T-helper 1 cell treated with Interleukin-12 subunit alpha and Interleukin-12 subunit beta and Interleukin-4 antibody, amounts not matched to agents 30 μg/mL and 1 μg/mL, for 36 hours (primary cell): ENCODE measurements around the gene MOCOS.

Source experiments
- H3K27ac Mint-ChIP-seq: one replicate; pipeline ENCODE4 v1.8.0; 2021; ENCODE audit warnings: mild to moderate bottlenecking, mixed read lengths
- H3K27me3 Mint-ChIP-seq: one replicate; pipeline ENCODE4 v1.8.0; 2021; ENCODE audit warnings: low read depth, mixed read lengths
- H3K36me3 Mint-ChIP-seq: one replicate; pipeline ENCODE4 v1.8.0; 2021; ENCODE audit warnings: low read depth, mixed read lengths
- H3K4me1 Mint-ChIP-seq: one replicate; pipeline ENCODE4 v1.8.0; 2021; ENCODE audit warnings: low read depth, mixed read lengths
- H3K4me3 Mint-ChIP-seq: one replicate; pipeline ENCODE4 v1.8.0; 2021; ENCODE audit warnings: mild to moderate bottlenecking, moderate library complexity, mixed read lengths
- H3K9me3 Mint-ChIP-seq: one replicate; pipeline ENCODE4 v1.8.0; 2021; ENCODE audit warnings: mixed read lengths

The MOCOS gene

GRCh38 chr18:36186461-36187192 lies 670 bp upstream of the MOCOS start:
- peak overlapping the region; percentile 79 for H3K4me3 Mint-ChIP-seq
- no peaks in the 10 kb centered on the region for H3K36me3 Mint-ChIP-seq
- H3K4me1 Mint-ChIP-seq, result peaks cover 8% of the 10 kb centered on the region
- H3K9me3 Mint-ChIP-seq, result no peaks in the 10 kb centered on the region
- no peak overlapping the region for H3K27ac Mint-ChIP-seq
- H3K27me3 Mint-ChIP-seq, result peaks cover 31% of the 10 kb centered on the region

- H3K4me1 Mint-ChIP-seq, result peaks cover 8% of the 10 kb centered on the region
- H3K27ac Mint-ChIP-seq, result no peak overlapping the region
- H3K36me3 Mint-ChIP-seq, result no peaks in the 10 kb centered on the region
These were observed 777 bp downstream of the MOCOS start for GRCh38 chr18:36187826-36188721.

GRCh38 chr18:36188916-36189315 lies 1.6 kb downstream of the MOCOS start:
- Mint-ChIP-seq H3K9me3 (no peaks in the 10 kb centered on the region), H3K4me3 (peak overlapping the region; percentile 70), H3K4me1 (peaks cover 8% of the 10 kb centered on the region), H3K36me3 (no peaks in the 10 kb centered on the region), H3K27me3 (peaks cover 41% of the 10 kb centered on the region), H3K27ac (no peak overlapping the region)

More at GRCh38 chr18:36187826-36188721, 777 bp downstream of the MOCOS start:
- Mint-ChIP-seq H3K9me3 (no peaks in the 10 kb centered on the region), H3K4me3 (peak overlapping the region; percentile 70), H3K27me3 (peaks cover 39% of the 10 kb centered on the region)

GRCh38 chr18:36189486-36189885 lies 2.2 kb downstream of the MOCOS start:
- H3K4me1 Mint-ChIP-seq, result peaks cover 8% of the 10 kb centered on the region
- H3K36me3 Mint-ChIP-seq, result no peaks in the 10 kb centered on the region
- H3K4me3 Mint-ChIP-seq, result peak overlapping the region; percentile 70

GRCh38 chr18:36191286-36191685 lies 4.0 kb downstream of the MOCOS start:
- Mint-ChIP-seq H3K4me1 (peaks cover 8% of the 10 kb centered on the region), H3K4me3 (no peak overlapping the region), H3K36me3 (no peaks in the 10 kb centered on the region), H3K9me3 (no peaks in the 10 kb centered on the region), H3K27ac (no peak overlapping the region), H3K27me3 (peaks cover 39% of the 10 kb centered on the region)

More at GRCh38 chr18:36189486-36189885, 2.2 kb downstream of the MOCOS start:
- Mint-ChIP-seq H3K9me3 (no peaks in the 10 kb centered on the region), H3K27ac (no peak overlapping the region), H3K27me3 (peaks cover 43% of the 10 kb centered on the region)

GRCh38 chr18:36191711-36192110 lies 4.4 kb downstream of the MOCOS start:
- H3K36me3 Mint-ChIP-seq, result no peaks in the 10 kb centered on the region
- peaks cover 39% of the 10 kb centered on the region for H3K27me3 Mint-ChIP-seq

GRCh38 chr18:36194600-36195315 lies 7.5 kb downstream of the MOCOS start:
- Mint-ChIP-seq H3K4me3 (no peak overlapping the region), H3K9me3 (no peaks in the 10 kb centered on the region), H3K27me3 (peaks cover 20% of the 10 kb centered on the region), H3K36me3 (no peaks in the 10 kb centered on the region), H3K4me1 (peaks cover 2% of the 10 kb centered on the region), H3K27ac (no peak overlapping the region)

More at GRCh38 chr18:36191711-36192110, 4.4 kb downstream of the MOCOS start:
- Mint-ChIP-seq H3K9me3 (no peaks in the 10 kb centered on the region), H3K27ac (no peak overlapping the region), H3K4me3 (no peak overlapping the region), H3K4me1 (peaks cover 8% of the 10 kb centered on the region)

- no peaks in the 10 kb centered on the region for H3K36me3 Mint-ChIP-seq
- no peak overlapping the region for H3K4me3 Mint-ChIP-seq
- peaks cover 2% of the 10 kb centered on the region for H3K4me1 Mint-ChIP-seq
- H3K27me3 Mint-ChIP-seq, result peaks cover 17% of the 10 kb centered on the region
- H3K9me3 Mint-ChIP-seq, result no peaks in the 10 kb centered on the region
- H3K27ac Mint-ChIP-seq, result no peak overlapping the region
These were observed 8.3 kb downstream of the MOCOS start for GRCh38 chr18:36195427-36196122.

GRCh38 chr18:36196238-36196995 lies 9.1 kb downstream of the MOCOS start:
- no peaks in the 10 kb centered on the region for H3K36me3 Mint-ChIP-seq
- peaks cover 2% of the 10 kb centered on the region for H3K4me1 Mint-ChIP-seq
- H3K27me3 Mint-ChIP-seq, result peaks cover 12% of the 10 kb centered on the region
- H3K4me3 Mint-ChIP-seq, result no peak overlapping the region
- no peaks in the 10 kb centered on the region for H3K9me3 Mint-ChIP-seq
- no peak overlapping the region for H3K27ac Mint-ChIP-seq

- no peaks in the 10 kb centered on the region for H3K9me3 Mint-ChIP-seq
These were observed 10.3 kb downstream of the MOCOS start for GRCh38 chr18:36197511-36198166.

GRCh38 chr18:36199691-36200295 lies 12.5 kb downstream of the MOCOS start:
- Mint-ChIP-seq H3K4me3 (no peak overlapping the region), H3K27ac (no peak overlapping the region), H3K27me3 (peaks cover 5% of the 10 kb centered on the region), H3K9me3 (no peaks in the 10 kb centered on the region), H3K4me1 (peaks cover 2% of the 10 kb centered on the region), H3K36me3 (no peaks in the 10 kb centered on the region)

More at GRCh38 chr18:36197511-36198166, 10.3 kb downstream of the MOCOS start:
- no peaks in the 10 kb centered on the region for H3K36me3 Mint-ChIP-seq
- no peak overlapping the region for H3K4me3 Mint-ChIP-seq
- H3K27ac Mint-ChIP-seq, result no peak overlapping the region
- H3K27me3 Mint-ChIP-seq, result peaks cover 9% of the 10 kb centered on the region
- peaks cover 2% of the 10 kb centered on the region for H3K4me1 Mint-ChIP-seq

GRCh38 chr18:36200354-36200771 lies 13.1 kb downstream of the MOCOS start:
- no peak overlapping the region for H3K4me3 Mint-ChIP-seq
- H3K4me1 Mint-ChIP-seq, result peaks cover 2% of the 10 kb centered on the region
- H3K27ac Mint-ChIP-seq, result no peak overlapping the region
- H3K27me3 Mint-ChIP-seq, result peaks cover 5% of the 10 kb centered on the region
- H3K9me3 Mint-ChIP-seq, result no peaks in the 10 kb centered on the region
- no peaks in the 10 kb centered on the region for H3K36me3 Mint-ChIP-seq

GRCh38 chr18:36201765-36202164 lies 14.5 kb downstream of the MOCOS start:
- Mint-ChIP-seq H3K4me1 (peaks cover 2% of the 10 kb centered on the region), H3K27me3 (peaks cover 5% of the 10 kb centered on the region), H3K27ac (no peak overlapping the region), H3K36me3 (no peaks in the 10 kb centered on the region), H3K4me3 (no peak overlapping the region), H3K9me3 (no peaks in the 10 kb centered on the region)
